Stimulated activated CD4-positive, alpha-beta T cell treated with anti-CD3 and anti-CD28 coated beads, TNF-alpha, amount 100 ng/mL, for 24 hours (primary cell): Measurements from ENCODE around the gene PACS2.
A peak's percentile ranks its signal among the peaks of the same experiment; 100 is the strongest.
"Not testable (repeated sequence)": the region's sequence is repeated elsewhere in the genome, so short reads cannot be mapped to it uniquely, and the experiment has no call there.

Source experiments
- DNase-seq, 3 experiments: peaks; one replicate each; pipeline ENCODE4 v3.0.0-alpha.2; 2020; ENCODE audit warnings: low read depth in 3 of 3

Gene PACS2

GRCh38 chr14:105314287-105315200 is at the start of gene PACS2:
TSS of gene PACS2 (plus strand) at chr14:105314748. CDS start at chr14:105314919, 171 bp downstream.
- peak; percentile 49 to 66 (median 55) for DNase-seq

DNA sequence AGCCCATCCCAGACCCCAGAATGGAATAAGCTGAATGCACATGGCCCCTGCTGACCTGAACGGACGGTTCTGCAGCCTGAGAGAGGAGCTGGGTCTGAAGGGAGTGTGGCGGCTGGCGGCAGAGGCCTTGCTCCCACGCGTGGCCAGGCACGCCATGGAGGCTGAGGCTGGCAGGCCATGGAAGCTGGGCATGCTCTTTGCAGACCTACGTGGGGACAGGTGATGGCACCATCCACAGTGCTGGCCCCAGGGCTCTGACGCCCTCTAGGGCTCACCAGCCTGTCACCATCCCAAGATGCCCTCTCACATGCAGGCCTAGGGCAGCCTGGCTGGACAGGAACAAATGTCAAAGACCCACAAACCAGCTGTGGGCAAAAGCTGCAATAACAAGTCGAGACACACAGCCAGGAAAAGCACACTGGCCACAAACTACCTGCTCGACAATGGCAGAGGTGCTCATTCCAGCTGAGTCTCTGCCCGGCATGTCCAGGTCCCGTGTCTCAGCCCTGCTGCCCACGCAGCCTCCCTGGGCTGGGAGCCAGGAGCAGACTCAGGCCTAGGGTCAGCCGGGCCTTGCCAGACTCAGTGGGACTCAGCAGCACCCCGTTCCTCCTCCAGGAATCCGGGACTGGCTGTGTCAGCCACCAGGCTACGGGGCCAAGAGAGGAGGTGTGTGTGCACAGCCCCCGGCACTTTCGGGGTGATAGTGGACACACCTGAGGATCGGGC is 46.6 kb upstream of the PACS2 start:
- no peak for DNase-seq

- DNase-seq: no peak
These were observed 45.7 kb upstream of the PACS2 start for GRCh38 chr14:105268736-105269354.

GRCh38 chr14:105269405-105269804 is 45.1 kb upstream of the PACS2 start:
- no peak for DNase-seq

DNA sequence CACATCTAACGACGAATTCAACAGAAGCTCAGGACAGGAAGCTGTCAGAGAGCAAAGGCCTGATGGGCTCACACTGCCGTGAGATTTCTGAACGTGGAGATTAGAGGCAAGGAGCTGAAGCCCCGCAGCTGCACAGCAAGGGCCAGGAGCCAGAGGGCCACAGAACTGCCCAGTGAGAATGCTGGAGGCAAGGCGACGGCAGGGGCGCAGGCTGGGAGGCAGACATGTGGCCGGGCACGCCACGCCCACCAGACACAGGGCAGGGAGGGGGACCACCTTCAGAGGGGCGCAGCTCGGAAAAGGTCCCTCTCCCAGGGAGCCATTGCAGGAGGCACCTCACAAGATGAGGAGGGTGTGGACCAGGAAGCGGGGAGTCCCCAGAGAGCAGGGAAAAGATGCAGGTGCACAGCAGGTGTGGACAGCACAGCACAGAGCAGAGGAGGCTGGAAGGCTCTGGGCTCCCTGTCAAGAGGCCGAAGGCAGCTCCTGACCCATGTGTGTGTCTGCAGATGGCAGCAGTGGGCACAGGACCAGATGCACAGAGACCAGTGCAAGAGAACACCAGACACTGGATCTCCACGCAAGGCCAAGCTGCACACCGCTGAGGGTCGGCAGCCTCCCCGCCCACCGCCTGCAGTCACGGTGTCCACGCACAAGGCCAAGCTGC is 43.2 kb upstream of the PACS2 start:
- DNase-seq: no peak

DNA sequence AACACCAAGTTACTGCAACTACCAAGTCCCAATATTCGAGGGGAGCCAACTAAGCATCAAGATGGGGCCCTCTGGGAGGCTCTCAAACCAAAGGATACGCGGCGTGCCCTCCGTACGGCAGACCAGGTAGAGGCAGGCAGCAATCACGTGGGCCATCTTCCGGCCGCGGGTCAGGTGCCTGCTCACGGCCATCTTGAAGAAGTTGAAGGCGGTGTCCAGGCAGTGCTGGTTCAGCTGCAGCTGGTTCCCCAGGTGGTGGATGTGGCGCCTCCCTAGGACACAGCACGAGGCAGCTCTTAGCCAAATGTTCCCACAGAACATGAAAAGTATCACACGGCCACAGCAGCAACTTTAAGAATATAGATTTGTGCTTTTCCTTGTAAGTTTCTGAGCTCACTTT is 41.9 kb upstream of the PACS2 start:
- no peak for DNase-seq

DNA sequence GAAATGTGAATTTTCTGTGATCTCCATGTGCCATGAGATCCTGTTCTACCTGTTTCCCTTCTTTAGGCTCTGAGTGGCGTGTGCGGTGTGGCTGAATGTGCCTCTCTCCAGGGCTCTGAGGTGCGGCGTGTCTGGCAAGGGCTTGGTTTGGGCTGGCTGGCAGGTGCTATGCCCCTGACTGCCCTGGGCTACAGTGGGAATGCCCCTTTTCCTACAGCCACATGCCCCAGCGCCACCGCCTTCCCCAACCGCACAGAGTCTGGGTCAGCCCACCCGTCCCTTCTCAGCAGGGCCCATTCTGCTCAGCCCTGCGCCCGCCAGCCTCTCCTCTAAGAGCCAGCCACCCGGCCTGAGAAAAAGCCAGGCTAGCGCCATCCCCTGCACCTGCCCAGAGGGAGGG is 41.5 kb upstream of the PACS2 start:
- no peak for DNase-seq

GRCh38 chr14:105274637-105275036 is 39.9 kb upstream of the PACS2 start:
- no peak for DNase-seq

DNA sequence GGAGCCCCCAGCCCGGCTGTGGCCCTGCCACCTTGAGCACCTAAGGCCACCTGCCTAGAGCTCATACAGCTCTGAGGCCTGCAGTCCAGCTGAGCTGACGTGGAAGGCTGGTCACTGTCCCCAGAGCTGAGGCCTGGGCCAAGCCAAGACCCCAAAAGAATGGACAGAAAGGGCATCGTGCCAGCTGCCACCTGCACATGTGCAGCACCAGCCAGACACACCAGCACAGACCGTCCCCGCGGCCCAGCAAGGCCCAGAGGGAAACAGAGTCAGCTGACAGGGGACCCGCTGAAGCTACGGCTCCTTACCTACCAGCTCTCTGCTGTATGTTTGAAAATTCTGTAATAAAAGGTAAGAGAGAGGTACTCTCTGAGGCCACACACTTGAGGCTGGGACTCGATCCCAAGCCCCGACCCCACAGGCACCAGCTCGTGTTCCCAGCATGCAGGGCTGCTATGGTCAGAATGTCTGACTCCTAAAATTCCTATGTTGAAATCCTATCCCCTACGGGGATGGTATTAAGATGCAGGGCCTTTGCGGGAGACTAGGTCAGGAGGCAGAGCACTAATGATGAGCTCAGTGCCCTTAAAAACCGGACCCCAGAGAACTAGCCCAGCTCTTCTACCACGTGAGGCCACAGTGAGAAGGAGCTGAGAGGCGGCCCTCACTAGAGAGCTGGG is 39.1 kb upstream of the PACS2 start:
- DNase-seq: no peak

- not testable (repeated sequence) for DNase-seq
These were observed 37.1 kb upstream of the PACS2 start for GRCh38 chr14:105277448-105277847.

DNA sequence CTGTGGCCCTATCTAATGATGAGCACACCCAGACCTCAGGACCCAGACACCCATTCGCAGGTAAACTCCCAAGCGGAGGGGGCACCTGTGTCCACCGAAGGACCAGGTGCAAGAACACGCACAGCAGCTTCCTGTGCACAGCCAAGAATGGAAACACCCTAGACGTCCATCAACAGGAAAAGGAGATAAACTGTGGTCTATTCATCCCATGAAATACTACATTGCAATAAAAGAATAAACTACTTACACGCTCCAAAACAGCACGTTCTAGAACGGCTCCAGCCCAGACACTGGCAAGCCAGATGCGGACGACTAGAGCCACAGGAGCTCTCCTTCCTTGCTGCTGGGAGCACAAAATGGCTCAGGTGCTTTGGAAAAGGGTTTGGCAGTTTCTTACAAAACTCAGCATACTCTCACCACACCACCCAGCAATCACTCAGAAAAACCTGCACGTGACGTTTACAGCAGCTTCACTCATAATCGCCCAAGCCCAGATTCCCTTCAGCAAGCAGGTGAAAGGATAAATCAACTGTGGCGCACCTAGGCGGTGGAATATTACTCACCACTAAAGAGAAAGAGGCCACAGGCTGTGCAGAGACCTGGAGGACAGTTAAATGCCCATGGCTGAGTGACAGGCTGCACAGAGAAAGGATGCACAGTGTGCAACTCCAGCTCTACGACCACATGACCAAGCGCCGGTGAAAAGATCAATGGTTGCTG is 34.7 kb upstream of the PACS2 start:
- DNase-seq: no peak

- no peak for DNase-seq
These were observed 34.0 kb upstream of the PACS2 start for GRCh38 chr14:105280525-105280924.

DNA sequence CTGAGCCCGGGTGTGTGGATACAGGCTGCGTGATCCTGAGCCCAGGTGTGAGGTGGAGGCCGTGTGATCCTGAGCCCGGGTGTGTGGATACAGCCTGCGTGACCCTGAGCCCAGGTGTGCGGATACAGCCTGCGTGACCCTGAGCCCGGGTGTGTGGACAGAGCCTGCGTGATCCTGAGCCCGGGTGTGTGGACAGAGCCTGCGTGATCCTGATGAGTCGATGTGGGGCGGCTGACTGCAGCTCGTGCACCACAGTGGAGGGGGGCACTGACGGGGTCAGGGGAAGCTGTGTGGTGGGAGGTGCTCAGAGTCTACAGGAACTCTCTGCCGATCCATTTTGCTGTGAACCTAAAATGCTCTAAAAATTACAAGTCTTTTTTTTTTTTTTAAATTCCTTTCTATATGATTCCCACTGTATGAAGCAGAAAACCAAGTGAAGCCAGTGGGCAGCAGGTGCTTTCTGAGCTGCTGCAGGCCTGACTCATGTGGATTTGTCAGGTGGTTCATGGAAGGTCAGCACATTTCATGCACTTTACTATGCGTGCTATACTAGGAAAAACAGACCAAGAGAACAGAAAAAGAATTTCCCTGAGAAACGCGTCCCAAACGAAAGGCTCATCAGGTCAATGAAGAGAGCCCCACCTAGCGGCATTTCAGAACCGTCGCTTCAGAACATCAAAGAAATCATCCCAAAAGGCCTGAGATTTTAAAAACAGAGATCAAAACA is 33.0 kb upstream of the PACS2 start:
- DNase-seq: no peak

GRCh38 chr14:105282098-105282725 is 32.3 kb upstream of the PACS2 start:
- no peak for DNase-seq

DNA sequence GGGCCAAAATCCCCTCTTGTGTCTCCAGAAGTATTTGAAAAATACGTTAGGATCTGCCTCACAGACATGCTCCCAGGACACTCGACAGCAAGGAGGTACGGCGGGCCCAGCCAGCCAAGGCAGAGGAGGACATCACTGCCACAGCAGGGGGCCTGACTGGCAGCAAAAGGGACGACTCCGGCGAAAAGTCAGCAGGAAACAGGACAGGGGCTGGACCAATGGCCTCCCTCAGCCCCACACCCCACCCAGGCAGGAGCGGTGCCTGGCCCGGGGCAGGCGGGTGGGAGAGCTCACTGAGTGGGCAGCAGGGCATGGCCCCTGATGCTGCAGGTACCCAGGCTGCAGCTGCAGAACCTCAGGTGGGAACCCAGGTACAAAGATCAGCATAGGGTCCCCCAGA is 31.5 kb upstream of the PACS2 start:
- no peak for DNase-seq

- no peak for DNase-seq
These were observed 30.6 kb upstream of the PACS2 start for GRCh38 chr14:105283899-105284298.

- no peak for DNase-seq
These were observed 29.4 kb upstream of the PACS2 start for GRCh38 chr14:105285174-105285573.

GRCh38 chr14:105286759-105287144 is 27.8 kb upstream of the PACS2 start:
- DNase-seq: no peak

DNA sequence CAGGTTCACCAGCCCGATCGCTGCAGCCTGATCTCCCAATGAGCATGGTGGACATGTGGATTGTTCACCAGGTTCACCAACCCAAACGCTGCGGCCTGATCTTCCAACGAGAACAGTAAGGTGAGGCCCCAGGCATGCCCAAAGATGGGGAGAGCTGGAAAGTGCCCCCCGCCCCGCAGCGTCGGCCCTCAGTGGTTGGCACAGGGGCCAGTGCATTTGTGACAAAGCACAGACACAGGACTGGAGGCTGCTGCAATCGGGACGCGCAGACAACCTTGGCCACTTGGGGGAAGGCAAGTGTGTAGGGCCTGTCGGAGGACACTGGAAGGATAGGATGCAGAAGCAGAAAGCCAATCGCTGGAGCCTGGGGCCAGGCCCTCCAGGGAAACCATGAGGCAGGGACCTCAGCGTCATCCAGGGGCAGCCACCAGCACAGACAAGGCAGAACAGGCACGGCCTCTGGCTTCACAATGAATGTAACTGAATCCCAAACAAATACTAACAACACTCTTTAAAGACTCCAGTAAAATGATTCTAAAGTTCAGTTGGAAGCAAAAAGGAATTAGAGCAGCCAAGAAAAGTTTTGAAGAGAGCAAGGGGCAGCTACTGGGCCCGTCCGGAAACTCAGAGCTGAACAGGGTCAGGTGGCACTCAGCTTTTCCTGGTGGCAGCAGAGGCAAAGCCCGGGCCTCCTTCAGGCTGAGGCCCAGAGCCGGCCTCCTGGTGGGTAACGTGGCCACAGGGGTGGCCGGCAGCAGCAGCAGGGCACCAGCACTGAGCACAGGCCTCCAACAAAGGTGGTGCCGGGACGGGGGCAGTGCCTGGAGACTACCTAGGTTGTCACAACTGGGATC is 27.1 kb upstream of the PACS2 start:
- no peak for DNase-seq
